Cardiac muscle cell (in vitro differentiated cells and primary cell): ENCODE measurements around the gene LDLRAD4. TPM values are rescaled to one million over a fixed set of nuclear protein-coding genes. Genes with fewer than 3 reads are reported as not detected.

Experiments
- DNase-seq, 2 donors: peaks; one replicate each; pipeline versions ENCODE4 v3.0.0 to v3.0.0-alpha.2; 2010 to 2017; ENCODE audit warnings: low read depth in 1 of 2, low spot score in 1 of 2
- H3K27ac ChIP-seq: fragments of 200-600 bp; sonication (generic); 2 replicates; pipeline ENCODE4 v1.5.1; 2016
- H3K27me3 ChIP-seq: fragments of 200-600 bp; sonication (generic); 2 replicates; pipeline ENCODE4 v1.6.0; 2016; ENCODE audit warnings: control low read depth
- H3K36me3 ChIP-seq: fragments of 200-600 bp; sonication (generic); 2 replicates; pipeline ENCODE4 v1.5.1; 2016; ENCODE audit warnings: control low read depth
- H3K4me1 ChIP-seq: fragments of 200-600 bp; sonication (generic); 2 replicates; pipeline ENCODE4 v1.8.1; 2017; ENCODE audit warnings: low read depth, mild to moderate bottlenecking, mixed run types
- H3K4me3 ChIP-seq: fragments of 200-600 bp; sonication (generic); 2 replicates; pipeline ENCODE4 v1.5.1; 2016; ENCODE audit warnings: mild to moderate bottlenecking
- H3K9me3 ChIP-seq: fragments of 200-600 bp; sonication (generic); 2 replicates; pipeline ENCODE4 v1.5.1; 2017; ENCODE audit warnings: low read depth, mild to moderate bottlenecking, control low read depth
- CTCF ChIP-seq: IDR thresholded peaks from 2 replicates; pipeline ENCODE4 v1.5.1; 2012; ENCODE audit warnings: low read depth, mild to moderate bottlenecking, low read length
- polyA plus RNA-seq: library from polyadenylated mRNA; unstranded; fragments of >200 nt; fragmentation: Nextera tagmentation; extraction: Ambion mirVana; gene quantifications from 2 replicates; pipeline ENCODE4 v1.2.1, GENCODE V29; 2016
- total RNA-seq: library from RNA; depleted of rRNA; stranded (reverse); fragments of >200 nt; gene quantifications from 2 replicates; pipeline ENCODE4 v1.2.3, GENCODE V29; 2016

The LDLRAD4 gene
- total and polyA plus RNA-seq, 2 experiments from 2014 or later = 10.5 to 11.5 TPM

- TF ChIP-seq CTCF = no peak
- H3K9me3 ChIP-seq = no peaks in the 10 kb centered on the region
Measured at GRCh38 chr18:13412901-13413300, 194.3 kb downstream of the LDLRAD4 start.

GRCh38 chr18:13414102-13414501, 195.5 kb downstream of the LDLRAD4 start:
- no peaks in the 10 kb centered on the region for H3K4me1 ChIP-seq
- no peaks in the 10 kb centered on the region for H3K9me3 ChIP-seq
- H3K27ac ChIP-seq = no peak overlapping the region
- no peak for DNase-seq
- H3K27me3 ChIP-seq = no peaks in the 10 kb centered on the region
- H3K4me3 ChIP-seq = no peak overlapping the region
- TF ChIP-seq CTCF = no peak
- no peaks in the 10 kb centered on the region for H3K36me3 ChIP-seq

More at GRCh38 chr18:13412901-13413300, 194.3 kb downstream of the LDLRAD4 start:
- H3K4me1 ChIP-seq = no peaks in the 10 kb centered on the region
- H3K27me3 ChIP-seq = no peaks in the 10 kb centered on the region
- H3K4me3 ChIP-seq = no peak overlapping the region
- DNase-seq = no peak
- no peak overlapping the region for H3K27ac ChIP-seq
- no peaks in the 10 kb centered on the region for H3K36me3 ChIP-seq

- H3K9me3 ChIP-seq = no peaks in the 10 kb centered on the region
- H3K27me3 ChIP-seq = no peaks in the 10 kb centered on the region
- no peaks in the 10 kb centered on the region for H3K4me1 ChIP-seq
- no peak for DNase-seq
- no peak overlapping the region for H3K27ac ChIP-seq
- TF ChIP-seq CTCF = no peak
- no peak overlapping the region for H3K4me3 ChIP-seq
- no peaks in the 10 kb centered on the region for H3K36me3 ChIP-seq
Measured at GRCh38 chr18:13414521-13414920, 196.0 kb downstream of the LDLRAD4 start.

- Histone ChIP-seq H3K9me3 (no peaks in the 10 kb centered on the region), H3K4me3 (no peak overlapping the region), H3K4me1 (no peaks in the 10 kb centered on the region), H3K27ac (no peak overlapping the region), H3K36me3 (no peaks in the 10 kb centered on the region), H3K27me3 (no peaks in the 10 kb centered on the region)
- TF ChIP-seq CTCF = no peak
- DNase-seq = no peak
Measured at GRCh38 chr18:13415736-13416135, 197.2 kb downstream of the LDLRAD4 start.

- no peak for TF ChIP-seq CTCF
- H3K4me1 ChIP-seq = no peaks in the 10 kb centered on the region
Measured at GRCh38 chr18:13416208-13416607, 197.6 kb downstream of the LDLRAD4 start.

GRCh38 chr18:13416848-13417247, 198.3 kb downstream of the LDLRAD4 start:
- DNase-seq = no peak
- no peak overlapping the region for H3K27ac ChIP-seq
- H3K9me3 ChIP-seq = no peaks in the 10 kb centered on the region

More at GRCh38 chr18:13416208-13416607, 197.6 kb downstream of the LDLRAD4 start:
- no peaks in the 10 kb centered on the region for H3K27me3 ChIP-seq
- no peak overlapping the region for H3K4me3 ChIP-seq
- no peak overlapping the region for H3K27ac ChIP-seq
- no peaks in the 10 kb centered on the region for H3K36me3 ChIP-seq
- no peaks in the 10 kb centered on the region for H3K9me3 ChIP-seq
- DNase-seq = no peak

More at GRCh38 chr18:13416848-13417247, 198.3 kb downstream of the LDLRAD4 start:
- H3K4me1 ChIP-seq = no peaks in the 10 kb centered on the region
- no peak for TF ChIP-seq CTCF
- no peaks in the 10 kb centered on the region for H3K27me3 ChIP-seq
- H3K36me3 ChIP-seq = no peaks in the 10 kb centered on the region
- H3K4me3 ChIP-seq = no peak overlapping the region
